Stimulated activated CD8-positive, alpha-beta memory T cell treated with anti-CD3 and anti-CD28 coated beads, Interleukin-15, amount 100 ng/mL, for 4 hours (primary cell): Measurements from ENCODE around the gene NEAT1.
A peak's percentile ranks its signal among the peaks of the same experiment; 100 is the strongest.

Experiments used
- DNase-seq, 2 donors: peaks; one replicate each; pipeline ENCODE4 v3.0.0-alpha.2; 2020; ENCODE audit warnings: low read depth in 2 of 2

The NEAT1 gene

GRCh38 chr11:65422633-65423515, at the start of gene NEAT1:
Gene NEAT1 (plus strand): TSS chr11:65422798.
- peak; percentile 75 to 81 for DNase-seq

GRCh38 chr11:65373839-65374580, 48.6 kb upstream of the NEAT1 start:
- DNase-seq: no peak

GRCh38 chr11:65375012-65375411, 47.6 kb upstream of the NEAT1 start:
- no peak for DNase-seq

- no peak for DNase-seq
These were observed 46.4 kb upstream of the NEAT1 start for GRCh38 chr11:65376138-65376713.

- DNase-seq: no peak
These were observed 45.6 kb upstream of the NEAT1 start for GRCh38 chr11:65377036-65377435.

- no peak for DNase-seq
These were observed 44.8 kb upstream of the NEAT1 start for GRCh38 chr11:65377777-65378176.

- no peak for DNase-seq
These were observed 44.2 kb upstream of the NEAT1 start for GRCh38 chr11:65378208-65378927.

- no peak for DNase-seq
These were observed 43.5 kb upstream of the NEAT1 start for GRCh38 chr11:65378928-65379638.

- DNase-seq: no peak
These were observed 42.7 kb upstream of the NEAT1 start for GRCh38 chr11:65379698-65380459.

GRCh38 chr11:65380460-65381119, 42.0 kb upstream of the NEAT1 start:
- DNase-seq: no peak

- no peak for DNase-seq
These were observed 40.9 kb upstream of the NEAT1 start for GRCh38 chr11:65381716-65382032.

GRCh38 chr11:65382033-65382803, 40.4 kb upstream of the NEAT1 start, which contains the start of gene SLC25A45:
Gene SLC25A45 (minus strand): TSS chr11:65382646. CDS start chr11:65381951, 695 bp downstream.
- DNase-seq: peak; percentile 85 to 89

- no peak for DNase-seq
These were observed 39.7 kb upstream of the NEAT1 start for GRCh38 chr11:65382804-65383368.

GRCh38 chr11:65383778-65384177, 38.8 kb upstream of the NEAT1 start:
- no peak for DNase-seq

- no peak for DNase-seq
These were observed 38.2 kb upstream of the NEAT1 start for GRCh38 chr11:65384301-65384889.

- peak; percentile 70 to 81 for DNase-seq
These were observed 36.1 kb upstream of the NEAT1 start, which contains the start of gene FRMD8 for GRCh38 chr11:65386307-65387140. Gene FRMD8 (plus strand): TSS chr11:65386637. CDS start chr11:65387037, 400 bp downstream.

- DNase-seq: no peak
These were observed 33.9 kb upstream of the NEAT1 start for GRCh38 chr11:65388731-65389130.
